Measurements from ENCODE around the gene TESMIN.

Gene TESMIN

GRCh38 chr11:68748061-68748460, 3.3 kb downstream of the TESMIN start:
- no peak for TF ChIP-seq CTCF (IDR thresholded peaks at IDR 0.05; ENCODE audit: poor library complexity, severe bottlenecking)
- no peak for ATAC-seq (ENCODE audit: low read depth)

GRCh38 chr11:68743539-68743938, 7.8 kb downstream of the TESMIN start:
- DNase-seq (ENCODE audit: low spot score) (no peak), ATAC-seq (ENCODE audit: low read depth) (no peak)
- Histone ChIP-seq H3K9me3 (ENCODE audit: severe bottlenecking) (no peaks in the 10 kb centered on the region), H3K27me3 (ENCODE audit: insufficient read depth, poor library complexity, severe bottlenecking) (no peaks in the 10 kb centered on the region), H3K4me3 (ENCODE audit: severe bottlenecking) (no peak overlapping the region), H3K4me1 (ENCODE audit: insufficient read depth, poor library complexity, severe bottlenecking) (no peaks in the 10 kb centered on the region), H3K36me3 (ENCODE audit: low read depth) (peaks cover 28% of the 10 kb centered on the region), H3K27ac (ENCODE audit: poor library complexity, severe bottlenecking) (no peak overlapping the region)
- no peak for TF ChIP-seq CTCF (IDR thresholded peaks at IDR 0.05; ENCODE audit: poor library complexity, severe bottlenecking)

More at GRCh38 chr11:68748061-68748460, 3.3 kb downstream of the TESMIN start:
- no peaks in the 10 kb centered on the region for H3K27me3 ChIP-seq (ENCODE audit: insufficient read depth, poor library complexity, severe bottlenecking)
- no peaks in the 10 kb centered on the region for H3K9me3 ChIP-seq (ENCODE audit: severe bottlenecking)
- no peaks in the 10 kb centered on the region for H3K4me1 ChIP-seq (ENCODE audit: insufficient read depth, poor library complexity, severe bottlenecking)
- H3K36me3 ChIP-seq (ENCODE audit: low read depth): peaks cover 28% of the 10 kb centered on the region
- no peak overlapping the region for H3K4me3 ChIP-seq (ENCODE audit: severe bottlenecking)
- H3K27ac ChIP-seq (ENCODE audit: poor library complexity, severe bottlenecking): no peak overlapping the region
- DNase-seq (ENCODE audit: low spot score): no peak

- Histone ChIP-seq H3K4me3 (ENCODE audit: severe bottlenecking) (no peak overlapping the region), H3K9me3 (ENCODE audit: severe bottlenecking) (no peaks in the 10 kb centered on the region), H3K27me3 (ENCODE audit: insufficient read depth, poor library complexity, severe bottlenecking) (no peaks in the 10 kb centered on the region), H3K27ac (ENCODE audit: poor library complexity, severe bottlenecking) (no peak overlapping the region), H3K36me3 (ENCODE audit: low read depth) (peaks cover 26% of the 10 kb centered on the region), H3K4me1 (ENCODE audit: insufficient read depth, poor library complexity, severe bottlenecking) (no peaks in the 10 kb centered on the region)
- TF ChIP-seq CTCF (IDR thresholded peaks at IDR 0.05; ENCODE audit: poor library complexity, severe bottlenecking): no peak
- ATAC-seq (ENCODE audit: low read depth) (no peak), DNase-seq (ENCODE audit: low spot score) (no peak)
Measured at GRCh38 chr11:68741463-68741862, 9.9 kb downstream of the TESMIN start.

- Histone ChIP-seq H3K36me3 (ENCODE audit: low read depth) (no peaks in the 10 kb centered on the region), H3K9me3 (ENCODE audit: severe bottlenecking) (no peaks in the 10 kb centered on the region)
- no peak for ATAC-seq (ENCODE audit: low read depth)
Measured at GRCh38 chr11:68735646-68736045, 15.7 kb downstream of the TESMIN start.

More at GRCh38 chr11:68735646-68736045, 15.7 kb downstream of the TESMIN start:
- Histone ChIP-seq H3K27me3 (ENCODE audit: insufficient read depth, poor library complexity, severe bottlenecking) (no peaks in the 10 kb centered on the region), H3K4me1 (ENCODE audit: insufficient read depth, poor library complexity, severe bottlenecking) (no peaks in the 10 kb centered on the region), H3K4me3 (ENCODE audit: severe bottlenecking) (no peak overlapping the region), H3K27ac (ENCODE audit: poor library complexity, severe bottlenecking) (no peak overlapping the region)
- TF ChIP-seq CTCF (IDR thresholded peaks at IDR 0.05; ENCODE audit: poor library complexity, severe bottlenecking): no peak
- no peak for DNase-seq (ENCODE audit: low spot score)

Measured in RWPE2 (cell line).